ENCODE results near the gene CPSF6.

CPSF6 gene

DNA sequence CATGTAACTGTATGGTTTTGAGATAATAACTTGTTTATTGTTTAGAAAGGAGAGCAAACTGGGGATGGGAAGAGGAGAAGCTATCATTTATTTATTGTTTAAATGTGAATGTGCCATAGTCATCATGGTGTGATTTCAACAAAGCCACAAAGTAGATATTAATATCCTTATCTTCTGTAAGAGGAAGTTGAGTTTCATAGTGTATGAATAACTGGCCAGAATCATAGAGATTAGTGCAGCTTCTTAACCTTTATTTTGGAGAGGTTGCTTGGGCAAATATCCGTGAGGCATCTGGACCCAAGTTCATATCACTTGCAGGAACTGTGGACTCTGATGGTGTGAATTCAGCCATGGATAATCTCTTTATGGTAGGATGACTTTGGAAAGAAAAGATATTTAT lies 82.0 kb downstream of the CPSF6 start:
- no peak for DNase-seq (ENCODE audit: low read depth in 2 of 2)

All from activated CD8-positive, alpha-beta memory T cell treated with anti-CD3 and anti-CD28 coated beads for 4 hours (primary cell).